GM21737 (cell line): ENCODE measurements around the gene B4GALT3.

ENCODE experiments used
- ATAC-seq: cut with Tn5 transposase; IDR thresholded peaks from one replicate; pipeline ENCODE4 v1.9.1; 2021; ENCODE audit warnings: mild to moderate bottlenecking, moderate library complexity; ENCODE audit not compliant: unreplicated experiment

The B4GALT3 gene

GRCh38 chr1:161188381-161188780, 11.1 kb upstream of the B4GALT3 start:
- no peak for ATAC-seq

GRCh38 chr1:161187311-161187710, 10.0 kb upstream of the B4GALT3 start:
- ATAC-seq = no peak

GRCh38 chr1:161185732-161186311, 8.5 kb upstream of the B4GALT3 start:
- peak; percentile 28 for ATAC-seq

DNA sequence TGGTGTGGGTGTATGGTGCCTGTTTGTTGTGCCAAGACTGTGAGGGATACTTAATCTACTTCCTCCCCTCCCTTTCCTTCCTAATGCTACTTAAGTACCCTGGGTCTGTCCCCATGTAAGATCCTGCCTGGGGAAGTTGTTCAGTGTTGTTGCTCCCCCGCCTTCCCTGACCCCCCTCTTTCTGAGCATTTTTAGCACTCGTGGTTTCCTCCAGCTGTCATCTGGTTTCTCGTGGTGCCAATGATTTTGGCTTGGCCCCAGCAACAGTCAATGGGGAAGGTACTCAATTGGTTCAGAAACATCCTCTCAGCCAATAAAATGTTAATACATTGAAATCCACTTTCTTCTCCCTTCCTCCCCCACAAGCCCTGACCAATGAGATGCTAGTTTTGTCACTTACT, 8.0 kb upstream of the B4GALT3 start:
- peak; percentile 48 for ATAC-seq

DNA sequence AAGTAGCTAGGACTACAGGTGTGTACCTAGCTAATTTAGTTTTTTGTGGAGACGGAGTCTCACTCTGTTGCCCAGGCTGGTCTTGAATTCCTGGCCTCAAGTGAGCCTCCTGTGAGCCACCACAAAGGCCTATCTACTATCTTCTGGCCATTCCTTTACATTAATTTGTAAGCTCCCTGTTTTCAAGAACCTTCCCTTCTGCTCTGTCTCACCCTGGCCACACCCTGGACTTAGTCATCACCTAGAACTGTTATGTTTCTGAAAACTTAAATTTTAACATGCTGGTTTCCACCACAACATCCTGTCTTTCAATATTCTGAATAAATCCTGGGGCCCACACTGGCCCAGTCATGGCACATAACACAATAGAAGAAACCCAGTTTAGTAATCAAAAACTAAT, 4.9 kb upstream of the B4GALT3 start:
- ATAC-seq = peak; percentile 35

DNA sequence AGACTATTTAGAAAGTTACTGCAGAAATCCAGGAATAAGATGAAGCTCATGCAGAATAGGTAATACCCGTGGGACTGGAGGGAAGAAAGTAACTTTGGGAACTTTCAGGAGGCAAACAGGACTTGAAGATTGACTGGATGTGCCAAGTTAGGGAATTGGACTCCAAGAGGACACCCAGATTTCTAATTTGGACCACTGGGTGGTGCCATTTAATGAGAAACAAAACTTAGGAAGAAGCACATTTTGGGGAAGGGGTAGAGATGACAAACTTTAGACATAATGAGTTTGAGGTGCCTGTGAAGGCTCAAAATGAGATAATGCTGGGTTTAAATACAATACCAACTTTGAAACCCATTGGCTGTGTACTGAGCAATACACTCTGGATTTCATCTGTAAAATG, 3.3 kb upstream of the B4GALT3 start:
- ATAC-seq = no peak

- no peak for ATAC-seq
These were observed 2.4 kb upstream of the B4GALT3 start for GRCh38 chr1:161179698-161180097.

DNA sequence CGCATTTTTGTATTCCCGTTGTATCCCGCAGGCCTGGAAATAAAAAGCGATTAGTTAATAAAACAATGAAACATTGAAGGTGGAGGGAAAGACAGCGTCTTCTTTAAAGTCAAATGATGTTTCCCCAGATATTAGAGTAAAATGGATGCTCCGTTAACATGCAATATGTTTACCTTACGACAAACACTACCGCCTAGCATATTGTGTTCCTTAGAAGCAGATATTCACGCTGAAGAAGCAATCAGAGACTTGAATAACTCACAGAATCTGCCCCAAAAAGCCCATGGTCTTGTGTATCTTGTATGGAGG, 583 bp upstream of the B4GALT3 start:
- ATAC-seq = no peak

- no peak for ATAC-seq
These were observed 717 bp downstream of the B4GALT3 start for GRCh38 chr1:161176468-161177111.

GRCh38 chr1:161175771-161176453, 1.4 kb downstream of the B4GALT3 start:
- no peak for ATAC-seq

GRCh38 chr1:161174911-161175310, 2.4 kb downstream of the B4GALT3 start:
- no peak for ATAC-seq

DNA sequence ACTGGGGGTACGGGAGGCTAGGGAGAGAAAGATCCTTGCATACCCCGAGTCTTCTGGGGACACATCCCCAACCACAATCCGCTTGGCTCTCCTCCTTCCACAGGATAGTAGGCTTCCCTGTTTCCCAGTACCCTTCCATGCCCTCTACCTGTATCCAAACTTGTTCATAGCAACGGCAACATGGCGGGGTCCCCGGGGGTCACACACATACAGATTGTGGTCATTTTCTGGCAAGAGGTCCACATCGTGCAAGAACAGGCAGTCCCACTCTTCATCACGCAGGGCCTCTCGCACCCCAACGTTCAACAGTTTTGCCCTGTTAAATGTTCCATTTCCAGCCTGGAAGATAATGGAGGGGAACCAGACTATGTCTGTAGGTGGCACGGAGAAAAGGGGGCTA, 3.6 kb downstream of the B4GALT3 start:
- ATAC-seq = no peak

DNA sequence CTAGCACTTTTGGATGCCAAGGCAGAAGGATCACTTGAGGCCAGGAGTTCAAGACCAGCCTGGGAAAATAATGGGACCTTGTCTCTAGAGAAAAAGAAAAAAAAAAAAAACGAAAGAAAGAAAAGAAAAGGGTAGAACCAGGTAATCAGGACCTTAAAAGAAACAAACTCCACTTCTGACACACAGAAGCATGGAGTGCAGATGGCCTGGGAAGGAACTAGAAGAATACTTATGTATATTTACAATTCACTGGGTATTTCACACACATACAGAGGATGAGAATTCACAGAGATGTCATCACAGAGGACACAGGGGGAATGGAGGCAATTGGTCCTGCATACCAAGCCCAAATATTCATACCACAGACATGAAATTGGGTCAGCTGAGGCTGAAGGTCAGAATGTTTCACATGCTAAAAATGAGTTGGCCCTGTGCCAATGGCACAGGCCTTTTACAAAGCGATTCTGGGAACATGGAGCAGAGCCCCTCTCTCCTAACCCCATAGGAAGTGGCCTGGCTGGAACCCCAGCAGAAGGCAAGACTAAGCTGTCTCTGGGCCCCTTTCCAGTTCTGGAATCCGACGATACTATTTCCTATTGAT, 4.4 kb downstream of the B4GALT3 start:
- ATAC-seq = no peak

DNA sequence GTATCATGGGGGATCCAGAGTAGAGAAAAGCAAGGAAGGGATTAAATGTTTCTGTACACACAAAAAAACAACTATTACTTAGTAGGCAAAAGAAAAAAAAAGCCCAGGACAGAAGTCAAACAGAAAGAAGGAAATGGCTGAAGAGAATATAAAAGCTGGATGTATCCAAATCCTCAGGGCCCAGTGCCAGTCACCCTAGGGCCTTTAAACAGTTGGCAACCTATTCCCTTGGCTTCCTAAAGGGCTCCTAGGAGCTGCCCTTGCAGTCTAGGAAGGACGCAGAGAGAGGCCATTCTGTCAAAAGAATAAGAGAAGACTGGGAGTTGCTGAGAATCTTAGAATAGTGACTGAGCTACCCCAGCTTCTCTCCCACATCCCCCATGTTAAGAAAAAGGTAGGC, 5.0 kb downstream of the B4GALT3 start:
- ATAC-seq = no peak

- ATAC-seq = no peak
These were observed 5.6 kb downstream of the B4GALT3 start for GRCh38 chr1:161171696-161172095.

GRCh38 chr1:161171191-161171590, 6.1 kb downstream of the B4GALT3 start:
- no peak for ATAC-seq

GRCh38 chr1:161168906-161169305, 8.4 kb downstream of the B4GALT3 start:
- ATAC-seq = no peak

GRCh38 chr1:161166669-161167548, 10.4 kb downstream of the B4GALT3 start:
- no peak for ATAC-seq

GRCh38 chr1:161165742-161166668, 11.3 kb downstream of the B4GALT3 start, which contains the start of gene PPOX:
Gene PPOX, plus strand, starts transcription at chr1:161166426. Its CDS starts 422 bp downstream, at chr1:161166848.
- peak; percentile 88 for ATAC-seq
